Activated T-cell treated with anti-CD3 and anti-CD28 coated beads, Interleukin-2, amount 50 U/mL, for 48 hours (primary cell): ENCODE results near the gene MBOAT2.

Source experiments
- DNase-seq, 2 experiments: peaks; one replicate each; pipeline ENCODE4 v3.0.0-alpha.2; 2020

The MBOAT2 gene

GRCh38 chr2:8893474-8893873 is 110.0 kb downstream of the MBOAT2 start:
- DNase-seq: no peak

- no peak for DNase-seq
These were observed 111.4 kb downstream of the MBOAT2 start for GRCh38 chr2:8892111-8892510.

GRCh38 chr2:8889978-8890377 is 113.5 kb downstream of the MBOAT2 start:
- DNase-seq: no peak

- no peak for DNase-seq
These were observed 114.5 kb downstream of the MBOAT2 start for GRCh38 chr2:8888963-8889362.

- no peak for DNase-seq
These were observed 116.6 kb downstream of the MBOAT2 start for GRCh38 chr2:8886876-8887275.

GRCh38 chr2:8886202-8886518 is 117.3 kb downstream of the MBOAT2 start:
- DNase-seq: no peak

- DNase-seq: no peak
These were observed 117.9 kb downstream of the MBOAT2 start for GRCh38 chr2:8885449-8886201.

- no peak for DNase-seq
These were observed 118.7 kb downstream of the MBOAT2 start for GRCh38 chr2:8884812-8885211.

GRCh38 chr2:8882094-8882493 is 121.4 kb downstream of the MBOAT2 start:
- DNase-seq: no peak

GRCh38 chr2:8877894-8878293 is 125.6 kb downstream of the MBOAT2 start:
- no peak for DNase-seq

GRCh38 chr2:8877332-8877731 is 126.2 kb downstream of the MBOAT2 start:
- DNase-seq: no peak

- no peak for DNase-seq
These were observed 126.9 kb downstream of the MBOAT2 start for GRCh38 chr2:8876628-8877027.

- DNase-seq: no peak
These were observed 130.6 kb downstream of the MBOAT2 start for GRCh38 chr2:8872821-8873432.

GRCh38 chr2:8870441-8870840 is 133.0 kb downstream of the MBOAT2 start:
- no peak for DNase-seq

GRCh38 chr2:8867363-8867762 is 136.1 kb downstream of the MBOAT2 start:
- no peak for DNase-seq

GRCh38 chr2:8863331-8863953 is 140.0 kb downstream of the MBOAT2 start:
- DNase-seq: no peak

GRCh38 chr2:8862230-8862629 is 141.3 kb downstream of the MBOAT2 start:
- no peak for DNase-seq

GRCh38 chr2:8861797-8862196 is 141.7 kb downstream of the MBOAT2 start:
- no peak for DNase-seq

GRCh38 chr2:8860239-8860638 is 143.2 kb downstream of the MBOAT2 start:
- DNase-seq: no peak

- DNase-seq: no peak
These were observed 144.6 kb downstream of the MBOAT2 start for GRCh38 chr2:8858910-8859309.

- DNase-seq: no peak
These were observed 145.2 kb downstream of the MBOAT2 start for GRCh38 chr2:8858264-8858663.

GRCh38 chr2:8857709-8858108 is 145.8 kb downstream of the MBOAT2 start:
- DNase-seq: no peak

GRCh38 chr2:8856176-8856575 is 147.3 kb downstream of the MBOAT2 start:
- no peak for DNase-seq

- DNase-seq: no peak
These were observed 148.5 kb downstream of the MBOAT2 start for GRCh38 chr2:8855010-8855409.

- DNase-seq: no peak
These were observed 150.1 kb downstream of the MBOAT2 start for GRCh38 chr2:8853426-8853825.
